ENCODE results near the gene SERPINB7.

Gene SERPINB7

DNA sequence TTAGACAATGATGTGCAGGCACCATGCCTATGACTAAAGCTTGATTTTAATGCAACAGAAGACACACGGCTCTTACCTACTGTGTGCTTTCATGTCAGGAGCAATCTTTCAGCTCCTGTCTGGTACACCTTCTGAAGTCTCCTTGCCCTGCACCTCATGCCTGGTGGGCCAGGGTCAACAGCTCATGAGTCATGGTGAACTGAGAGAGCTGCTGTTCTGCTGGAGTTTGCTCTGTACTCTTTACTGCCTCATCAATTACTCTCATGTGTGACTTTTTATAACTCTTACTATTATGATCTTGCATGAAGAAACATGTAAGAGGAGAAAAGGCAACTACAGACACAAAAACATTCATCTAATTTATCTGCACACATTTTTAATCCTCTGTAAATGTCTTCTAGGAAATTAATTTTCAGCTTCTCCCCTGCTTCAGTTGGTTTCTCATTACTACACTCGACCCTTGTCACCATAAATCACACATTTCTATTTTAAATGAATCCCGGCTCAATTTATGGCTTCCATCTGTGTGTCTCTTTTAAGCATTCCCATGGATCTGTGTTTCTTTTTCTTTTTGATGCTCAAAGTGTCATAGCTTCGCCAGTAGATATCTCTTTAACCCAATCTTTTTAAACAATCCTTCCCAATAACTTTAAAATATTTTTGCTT, 9.7 kb downstream of the SERPINB7 start:
- H3K27ac ChIP-seq (ENCODE audit: low read depth in 2 of 2, low read length in 2 of 2) = no peak overlapping the region
- H3K9me3 ChIP-seq (ENCODE audit: control insufficient read depth in 2 of 2, low read length in 2 of 2) = no peaks in the 10 kb centered on the region
- H3K27me3 ChIP-seq (ENCODE audit: control insufficient read depth in 2 of 2, insufficient read depth in 2 of 2, low read length in 2 of 2) = no peaks in the 10 kb centered on the region
- no peaks in the 10 kb centered on the region for H3K36me3 ChIP-seq (ENCODE audit: control insufficient read depth in 2 of 2, insufficient read depth in 2 of 2, low read length in 2 of 2)
- no peak overlapping the region for H3K4me3 ChIP-seq (ENCODE audit: low read length in 2 of 2)
- H3K4me1 ChIP-seq (ENCODE audit: control insufficient read depth in 2 of 2, insufficient read depth in 2 of 2, low read length in 2 of 2) = no peaks in the 10 kb centered on the region
- H3K9ac ChIP-seq (ENCODE audit: low read depth in 1 of 2, low read length in 2 of 2) = no peak overlapping the region

DNA sequence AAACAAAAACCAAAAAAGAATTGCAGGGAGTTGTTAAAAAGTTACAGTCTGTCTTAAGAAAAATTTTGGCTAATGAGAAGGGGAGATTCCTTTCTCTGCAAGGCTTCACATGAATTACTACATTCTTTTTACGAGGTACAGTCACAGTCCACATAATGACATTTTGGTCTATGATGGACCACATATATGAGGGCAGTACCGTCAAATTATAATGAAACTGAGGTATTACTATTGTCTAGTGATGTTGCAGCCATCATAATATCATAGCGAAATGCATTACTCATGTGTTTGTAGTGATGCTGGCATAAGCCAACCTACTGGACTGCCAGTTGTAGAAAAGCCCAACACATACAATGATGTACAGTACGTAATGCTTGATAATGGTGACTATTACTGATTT, 12.5 kb downstream of the SERPINB7 start:
- Histone ChIP-seq H3K4me3 (ENCODE audit: low read length in 2 of 2) (no peak overlapping the region), H3K27ac (ENCODE audit: low read depth in 2 of 2, low read length in 2 of 2) (no peak overlapping the region), H3K9me3 (ENCODE audit: control insufficient read depth in 2 of 2, low read length in 2 of 2) (no peaks in the 10 kb centered on the region), H3K9ac (ENCODE audit: low read depth in 1 of 2, low read length in 2 of 2) (no peak overlapping the region), H3K36me3 (ENCODE audit: control insufficient read depth in 2 of 2, insufficient read depth in 2 of 2, low read length in 2 of 2) (no peaks in the 10 kb centered on the region), H3K4me1 (ENCODE audit: control insufficient read depth in 2 of 2, insufficient read depth in 2 of 2, low read length in 2 of 2) (no peaks in the 10 kb centered on the region), H3K27me3 (ENCODE audit: control insufficient read depth in 2 of 2, insufficient read depth in 2 of 2, low read length in 2 of 2) (no peaks in the 10 kb centered on the region)

DNA sequence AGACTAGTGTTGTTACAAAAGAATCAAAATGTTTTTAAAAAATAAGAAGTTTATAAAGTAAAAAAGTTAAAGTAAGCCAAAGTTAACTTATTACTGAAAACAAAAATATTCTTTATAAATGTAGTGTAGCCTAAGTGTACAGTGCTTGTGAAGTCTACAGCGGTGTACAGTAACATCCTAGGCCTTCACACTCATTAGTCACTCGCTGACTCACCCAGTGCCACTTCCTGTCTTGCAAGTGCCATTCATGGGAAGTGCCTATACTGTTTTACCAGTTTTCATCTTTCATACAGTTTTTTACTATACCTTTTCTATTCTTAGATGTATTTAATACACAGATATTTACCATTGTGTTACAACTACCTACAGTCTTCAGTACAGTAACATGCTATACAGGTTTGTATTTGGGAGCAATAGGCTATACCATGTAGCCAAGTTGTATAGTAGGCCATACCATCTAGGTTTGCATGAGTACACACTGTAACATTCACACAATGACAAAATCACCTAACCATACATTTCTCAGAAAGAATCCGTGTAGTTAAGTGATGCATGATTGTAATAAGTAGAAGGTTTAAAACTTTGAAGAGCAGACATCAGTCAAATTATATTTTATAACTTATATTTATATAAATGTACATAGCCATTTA, 13.4 kb downstream of the SERPINB7 start:
- H3K4me3 ChIP-seq (ENCODE audit: low read length in 2 of 2) = no peak overlapping the region
- H3K4me1 ChIP-seq (ENCODE audit: control insufficient read depth in 2 of 2, insufficient read depth in 2 of 2, low read length in 2 of 2) = no peaks in the 10 kb centered on the region
- no peak overlapping the region for H3K9ac ChIP-seq (ENCODE audit: low read depth in 1 of 2, low read length in 2 of 2)
- H3K27me3 ChIP-seq (ENCODE audit: control insufficient read depth in 2 of 2, insufficient read depth in 2 of 2, low read length in 2 of 2) = no peaks in the 10 kb centered on the region
- no peaks in the 10 kb centered on the region for H3K9me3 ChIP-seq (ENCODE audit: control insufficient read depth in 2 of 2, low read length in 2 of 2)
- no peak overlapping the region for H3K27ac ChIP-seq (ENCODE audit: low read depth in 2 of 2, low read length in 2 of 2)
- H3K36me3 ChIP-seq (ENCODE audit: control insufficient read depth in 2 of 2, insufficient read depth in 2 of 2, low read length in 2 of 2) = no peaks in the 10 kb centered on the region

DNA sequence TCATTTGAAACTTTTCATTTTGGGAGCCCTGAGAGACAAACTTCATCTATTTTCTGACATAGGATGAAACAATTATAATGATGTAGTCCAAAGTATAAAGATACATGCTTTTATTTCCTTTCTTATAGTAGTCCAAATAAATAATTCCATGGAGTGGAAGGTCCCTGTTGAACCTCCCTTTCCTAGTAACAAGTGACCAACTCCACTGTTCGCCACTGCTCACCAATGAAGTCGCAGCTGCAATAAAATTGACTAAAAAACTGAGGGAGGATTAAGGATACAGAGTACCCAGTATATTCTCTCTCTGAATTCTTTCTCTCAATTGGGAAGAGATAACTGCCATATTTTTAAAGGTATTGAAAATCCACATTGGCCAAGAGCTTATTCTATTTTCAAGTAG, 14.1 kb downstream of the SERPINB7 start:
- Histone ChIP-seq H3K27me3 (ENCODE audit: control insufficient read depth in 2 of 2, insufficient read depth in 2 of 2, low read length in 2 of 2) (no peaks in the 10 kb centered on the region), H3K36me3 (ENCODE audit: control insufficient read depth in 2 of 2, insufficient read depth in 2 of 2, low read length in 2 of 2) (no peaks in the 10 kb centered on the region), H3K9me3 (ENCODE audit: control insufficient read depth in 2 of 2, low read length in 2 of 2) (no peaks in the 10 kb centered on the region), H3K9ac (ENCODE audit: low read depth in 1 of 2, low read length in 2 of 2) (no peak overlapping the region), H3K27ac (ENCODE audit: low read depth in 2 of 2, low read length in 2 of 2) (no peak overlapping the region), H3K4me1 (ENCODE audit: control insufficient read depth in 2 of 2, insufficient read depth in 2 of 2, low read length in 2 of 2) (no peaks in the 10 kb centered on the region), H3K4me3 (ENCODE audit: low read length in 2 of 2) (no peak overlapping the region)

DNA sequence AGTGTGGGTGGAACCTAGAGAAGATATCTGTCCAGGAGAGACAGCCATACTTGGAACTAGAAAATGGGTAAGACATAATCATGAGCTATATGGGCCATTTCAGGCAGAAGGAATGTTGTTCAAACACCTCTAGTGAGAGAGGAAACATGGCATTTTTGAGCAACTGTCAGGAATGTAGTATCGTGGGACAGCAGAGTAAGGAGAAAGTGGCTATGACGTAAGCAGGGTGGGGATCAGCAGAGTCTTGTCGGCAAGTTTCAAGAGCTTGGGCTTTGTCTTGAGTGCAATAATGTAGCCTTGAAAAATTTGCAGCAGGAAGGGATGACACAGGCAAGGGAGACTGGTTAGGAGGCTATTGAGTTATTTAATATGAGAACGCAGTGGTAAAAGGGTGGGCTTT, 20.4 kb downstream of the SERPINB7 start:
- Histone ChIP-seq H3K9me3 (ENCODE audit: control insufficient read depth in 2 of 2, low read length in 2 of 2) (no peaks in the 10 kb centered on the region), H3K9ac (ENCODE audit: low read depth in 1 of 2, low read length in 2 of 2) (no peak overlapping the region), H3K27ac (ENCODE audit: low read depth in 2 of 2, low read length in 2 of 2) (no peak overlapping the region), H3K4me1 (ENCODE audit: control insufficient read depth in 2 of 2, insufficient read depth in 2 of 2, low read length in 2 of 2) (no peaks in the 10 kb centered on the region), H3K36me3 (ENCODE audit: control insufficient read depth in 2 of 2, insufficient read depth in 2 of 2, low read length in 2 of 2) (no peaks in the 10 kb centered on the region), H3K4me3 (ENCODE audit: low read length in 2 of 2) (no peak overlapping the region), H3K27me3 (ENCODE audit: control insufficient read depth in 2 of 2, insufficient read depth in 2 of 2, low read length in 2 of 2) (no peaks in the 10 kb centered on the region)

DNA sequence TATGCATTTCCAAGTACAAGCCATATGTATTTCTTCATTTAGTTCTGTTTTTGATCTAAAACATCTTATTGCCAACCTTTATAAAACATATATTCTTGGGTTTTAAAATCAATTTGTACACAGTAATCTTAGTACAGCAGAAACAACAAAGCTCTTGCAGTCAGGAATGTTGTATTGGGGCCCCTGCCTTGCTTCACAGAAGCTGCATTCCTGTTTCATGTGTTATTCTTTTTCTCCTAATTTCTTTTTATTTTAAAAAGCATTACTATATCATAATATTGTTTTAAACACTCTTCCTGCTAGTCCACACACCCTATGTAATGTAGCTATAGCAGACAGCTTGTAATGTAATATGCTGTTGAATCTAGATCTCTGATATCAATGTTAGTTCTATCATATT, 24.0 kb downstream of the SERPINB7 start:
- no peak overlapping the region for H3K9ac ChIP-seq (ENCODE audit: low read depth in 1 of 2, low read length in 2 of 2)
- no peak overlapping the region for H3K4me3 ChIP-seq (ENCODE audit: low read length in 2 of 2)
- no peaks in the 10 kb centered on the region for H3K27me3 ChIP-seq (ENCODE audit: control insufficient read depth in 2 of 2, insufficient read depth in 2 of 2, low read length in 2 of 2)
- no peak overlapping the region for H3K27ac ChIP-seq (ENCODE audit: low read depth in 2 of 2, low read length in 2 of 2)
- no peaks in the 10 kb centered on the region for H3K9me3 ChIP-seq (ENCODE audit: control insufficient read depth in 2 of 2, low read length in 2 of 2)
- H3K4me1 ChIP-seq (ENCODE audit: control insufficient read depth in 2 of 2, insufficient read depth in 2 of 2, low read length in 2 of 2) = no peaks in the 10 kb centered on the region
- no peaks in the 10 kb centered on the region for H3K36me3 ChIP-seq (ENCODE audit: control insufficient read depth in 2 of 2, insufficient read depth in 2 of 2, low read length in 2 of 2)

DNA sequence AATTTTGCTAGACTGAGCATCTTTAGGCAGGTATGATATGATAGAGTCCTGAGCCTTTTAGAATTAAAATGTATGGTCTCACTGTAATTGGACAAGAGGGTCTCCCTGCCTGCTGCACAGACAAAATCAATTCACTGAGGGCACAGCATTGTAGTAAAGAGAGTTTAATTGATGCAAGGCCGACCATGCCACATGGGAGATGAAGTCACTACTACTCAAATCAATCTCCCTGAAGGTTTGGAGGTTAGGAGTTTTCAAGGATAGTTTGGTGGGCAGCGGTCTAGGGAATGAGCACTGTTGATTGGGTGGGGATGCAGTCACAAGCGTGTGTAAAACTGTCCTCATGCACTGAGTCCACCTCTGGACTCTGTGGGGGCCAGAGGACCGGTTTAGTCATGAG, 26.1 kb downstream of the SERPINB7 start:
- Histone ChIP-seq H3K27me3 (ENCODE audit: control insufficient read depth in 2 of 2, insufficient read depth in 2 of 2, low read length in 2 of 2) (no peaks in the 10 kb centered on the region), H3K4me1 (ENCODE audit: control insufficient read depth in 2 of 2, insufficient read depth in 2 of 2, low read length in 2 of 2) (no peaks in the 10 kb centered on the region), H3K4me3 (ENCODE audit: low read length in 2 of 2) (no peak overlapping the region), H3K27ac (ENCODE audit: low read depth in 2 of 2, low read length in 2 of 2) (no peak overlapping the region), H3K36me3 (ENCODE audit: control insufficient read depth in 2 of 2, insufficient read depth in 2 of 2, low read length in 2 of 2) (no peaks in the 10 kb centered on the region), H3K9me3 (ENCODE audit: control insufficient read depth in 2 of 2, low read length in 2 of 2) (no peaks in the 10 kb centered on the region), H3K9ac (ENCODE audit: low read depth in 1 of 2, low read length in 2 of 2) (no peak overlapping the region)

DNA sequence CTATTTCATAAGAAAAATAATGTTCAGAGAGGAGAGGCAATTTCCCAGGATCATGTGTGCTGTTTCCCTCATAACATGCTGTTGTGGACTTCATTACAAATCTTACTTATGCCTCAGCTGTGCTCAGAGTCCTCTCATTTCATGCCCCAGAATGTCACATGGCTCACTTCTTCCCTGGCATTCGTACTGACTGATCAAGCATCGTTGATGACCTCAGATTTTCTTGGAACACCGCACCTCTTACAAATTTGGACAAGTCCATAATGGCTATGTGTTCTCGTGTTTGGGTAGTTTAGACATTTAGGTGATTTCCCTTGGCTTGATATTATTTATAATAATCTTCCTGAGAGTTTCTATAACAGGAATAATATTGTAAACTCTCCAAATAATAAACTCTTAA, 32.9 kb downstream of the SERPINB7 start:
- no peaks in the 10 kb centered on the region for H3K4me1 ChIP-seq (ENCODE audit: control insufficient read depth in 2 of 2, insufficient read depth in 2 of 2, low read length in 2 of 2)
- no peak overlapping the region for H3K9ac ChIP-seq (ENCODE audit: low read depth in 1 of 2, low read length in 2 of 2)
- H3K27me3 ChIP-seq (ENCODE audit: control insufficient read depth in 2 of 2, insufficient read depth in 2 of 2, low read length in 2 of 2) = no peaks in the 10 kb centered on the region
- H3K9me3 ChIP-seq (ENCODE audit: control insufficient read depth in 2 of 2, low read length in 2 of 2) = no peaks in the 10 kb centered on the region
- H3K36me3 ChIP-seq (ENCODE audit: control insufficient read depth in 2 of 2, insufficient read depth in 2 of 2, low read length in 2 of 2) = no peaks in the 10 kb centered on the region
- H3K4me3 ChIP-seq (ENCODE audit: low read length in 2 of 2) = no peak overlapping the region
- H3K27ac ChIP-seq (ENCODE audit: low read depth in 2 of 2, low read length in 2 of 2) = no peak overlapping the region

DNA sequence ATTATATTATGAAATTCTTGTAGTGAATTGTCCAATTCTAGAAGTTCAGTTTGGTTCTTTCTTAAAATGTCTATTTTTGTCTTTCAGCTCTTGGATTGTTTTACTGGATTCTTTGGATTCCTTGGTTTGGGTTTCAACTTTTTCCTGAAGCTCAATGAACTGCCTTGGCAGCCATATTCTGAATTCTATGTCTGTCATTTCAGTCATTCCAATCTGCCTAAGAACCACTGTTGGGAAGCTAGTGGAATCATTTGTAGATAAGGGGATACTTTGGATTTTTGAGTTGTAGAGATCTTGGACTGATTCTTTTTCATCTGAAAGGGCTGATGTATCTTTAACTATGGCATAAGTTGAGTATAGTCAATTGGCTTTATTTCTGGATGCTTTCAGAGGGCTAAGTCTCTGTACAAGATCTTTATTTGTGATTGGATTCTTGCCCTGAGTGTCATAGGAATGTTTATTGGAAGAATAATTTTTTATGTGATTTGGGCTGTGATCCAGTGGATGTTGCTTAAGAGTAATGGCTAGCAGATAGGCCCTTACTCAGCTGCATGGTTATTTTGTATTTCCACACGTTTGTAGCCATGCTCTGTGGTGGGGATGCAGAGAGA, 42.3 kb downstream of the SERPINB7 start:
- no peak overlapping the region for H3K4me3 ChIP-seq (ENCODE audit: low read length in 2 of 2)
- no peaks in the 10 kb centered on the region for H3K36me3 ChIP-seq (ENCODE audit: control insufficient read depth in 2 of 2, insufficient read depth in 2 of 2, low read length in 2 of 2)
- H3K27ac ChIP-seq (ENCODE audit: low read depth in 2 of 2, low read length in 2 of 2) = no peak overlapping the region
- H3K9me3 ChIP-seq (ENCODE audit: control insufficient read depth in 2 of 2, low read length in 2 of 2) = no peaks in the 10 kb centered on the region
- H3K9ac ChIP-seq (ENCODE audit: low read depth in 1 of 2, low read length in 2 of 2) = no peak overlapping the region
- H3K4me1 ChIP-seq (ENCODE audit: control insufficient read depth in 2 of 2, insufficient read depth in 2 of 2, low read length in 2 of 2) = no peaks in the 10 kb centered on the region
- H3K27me3 ChIP-seq (ENCODE audit: control insufficient read depth in 2 of 2, insufficient read depth in 2 of 2, low read length in 2 of 2) = no peaks in the 10 kb centered on the region

DNA sequence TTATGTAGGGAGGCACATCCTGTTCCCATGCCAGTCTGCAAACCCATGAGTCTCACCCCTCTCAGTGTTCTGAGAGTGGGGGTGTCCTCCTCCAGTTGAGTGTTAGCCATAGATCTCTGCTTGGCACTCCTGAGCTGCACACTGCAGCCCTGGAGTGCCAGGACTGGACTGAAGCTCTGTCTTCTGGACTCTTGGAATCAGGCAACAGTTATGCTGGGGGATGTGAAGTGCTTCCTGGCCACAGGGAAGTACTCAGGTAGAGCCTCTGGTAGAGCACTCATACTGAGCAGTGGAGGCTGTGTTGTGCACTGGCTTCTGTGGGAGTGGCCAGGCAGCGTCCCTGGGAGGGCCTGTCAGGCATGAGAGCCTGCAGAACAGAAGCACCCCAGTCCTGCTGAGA, 43.0 kb downstream of the SERPINB7 start:
- Histone ChIP-seq H3K27me3 (ENCODE audit: control insufficient read depth in 2 of 2, insufficient read depth in 2 of 2, low read length in 2 of 2) (no peaks in the 10 kb centered on the region), H3K36me3 (ENCODE audit: control insufficient read depth in 2 of 2, insufficient read depth in 2 of 2, low read length in 2 of 2) (no peaks in the 10 kb centered on the region), H3K4me3 (ENCODE audit: low read length in 2 of 2) (no peak overlapping the region), H3K27ac (ENCODE audit: low read depth in 2 of 2, low read length in 2 of 2) (no peak overlapping the region), H3K9me3 (ENCODE audit: control insufficient read depth in 2 of 2, low read length in 2 of 2) (no peaks in the 10 kb centered on the region), H3K9ac (ENCODE audit: low read depth in 1 of 2, low read length in 2 of 2) (no peak overlapping the region), H3K4me1 (ENCODE audit: control insufficient read depth in 2 of 2, insufficient read depth in 2 of 2, low read length in 2 of 2) (no peaks in the 10 kb centered on the region)
